K562 (cell line): ENCODE measurements around the gene PYGO2. TPM values are rescaled to one million over a fixed set of nuclear protein-coding genes. Genes with fewer than 3 reads are reported as not detected.

Experiments
- BRF1 ChIP-seq: IDR thresholded peaks from 3 replicates; pipeline ENCODE4 v1.6.1; 2011; ENCODE audit warnings: borderline replicate concordance, mild to moderate bottlenecking; ENCODE audit not compliant: insufficient read length; ENCODE audit errors: extremely low read depth
- CSDE1 ChIP-seq, 2 experiments: fragments of 450-650 bp; IDR thresholded peaks; 2 replicates each; pipeline ENCODE4 v1.6.1; 2016; ENCODE audit warnings: mild to moderate bottlenecking in 1 of 2
- ELF2 ChIP-seq: fragments of 250-450 bp; sonication (Bioruptor Pico); IDR thresholded peaks from 2 replicates; pipeline ENCODE4 v1.5.0; 2021; ENCODE audit warnings: mild to moderate bottlenecking
- FUS ChIP-seq: fragments of 200-400 bp; formaldehyde crosslinking; optimal IDR thresholded peaks from 2 replicates; pipeline ENCODE3; 2017; ENCODE audit warnings: low read depth, low read length
- HBP1 ChIP-seq: fragments of 450-650 bp; formaldehyde crosslinking; IDR thresholded peaks from 2 replicates; pipeline ENCODE4 v1.4.0; 2022; ENCODE audit warnings: missing genetic modification characterization
- HES1 ChIP-seq: fragments of 450-650 bp; IDR thresholded peaks from 2 replicates; pipeline ENCODE4 v1.6.1; 2016; ENCODE audit warnings: low read depth, mild to moderate bottlenecking, moderate library complexity
- JUND ChIP-seq, 2 experiments: IDR thresholded peaks; 2 replicates in 1 of 2; 3 replicates in 1 of 2; pipeline ENCODE4 v1.6.1; 2011; ENCODE audit warnings: borderline replicate concordance in 2 of 2, low read depth in 2 of 2, low read length in 2 of 2, improper control_type of control experiment in 1 of 2, missing biosample characterization in 1 of 2, missing genetic modification characterization in 1 of 2, missing genetic modification reagents in 1 of 2
- KDM4B ChIP-seq, 2 experiments: fragments of 450-650 bp in 1 of 2; sonication (generic) in 1 of 2; IDR thresholded peaks; 2 replicates each; pipeline ENCODE4 v1.6.1; 2016 to 2017; ENCODE audit warnings: borderline replicate concordance in 2 of 2, antibody characterized with exemption in 1 of 2, low read depth in 1 of 2, mild to moderate bottlenecking in 1 of 2
- MEIS2 ChIP-seq: fragments of 450-650 bp; IDR thresholded peaks from 2 replicates; pipeline ENCODE4 v1.6.1; 2014; ENCODE audit warnings: mild to moderate bottlenecking; ENCODE audit not compliant: partially characterized antibody
- RBM17 ChIP-seq: fragments of 200-400 bp; formaldehyde crosslinking; IDR thresholded peaks from 2 replicates; pipeline ENCODE4 v1.6.1; 2017; ENCODE audit warnings: low read depth, mild to moderate bottlenecking, low read length, borderline replicate concordance
- RHOXF2B ChIP-seq: fragments of 250-450 bp; sonication (Bioruptor Pico); conservative IDR thresholded peaks from 2 replicates; pipeline ENCODE4 v1.5.1; 2021
- TEAD1 ChIP-seq, 2 experiments: fragments of 450-650 bp in 1 of 2; sonication (generic) in 1 of 2; formaldehyde crosslinking; IDR thresholded peaks; 2 replicates each; pipeline versions ENCODE4 v1.4.0 to v1.8.0; 2020 to 2022; ENCODE audit warnings: mild to moderate bottlenecking in 2 of 2, missing genetic modification reagents in 1 of 2
- TGIF2 ChIP-seq: sonication (generic); formaldehyde crosslinking; IDR thresholded peaks from 2 replicates; pipeline ENCODE4 v1.8.1; 2022; ENCODE audit warnings: mild to moderate bottlenecking, missing genetic modification reagents, moderate library complexity
- ZBED1 ChIP-seq: IDR thresholded peaks from 2 replicates; pipeline ENCODE4 v1.6.1; 2014
- ZBTB17 ChIP-seq: fragments of 450-650 bp; formaldehyde crosslinking; IDR thresholded peaks from 2 replicates; pipeline ENCODE4 v1.4.0; 2020; ENCODE audit warnings: mild to moderate bottlenecking
- ZFPM2 ChIP-seq: fragments of 250-450 bp; sonication (Bioruptor Pico); IDR thresholded peaks from 2 replicates; pipeline ENCODE4 v1.5.1; 2022; ENCODE audit warnings: mild to moderate bottlenecking
- ZNF282 ChIP-seq: sonication (generic); formaldehyde crosslinking; IDR thresholded peaks from 2 replicates; pipeline ENCODE4 v1.8.1; 2023; ENCODE audit warnings: missing genetic modification reagents
- ZNF354B ChIP-seq: fragments of 250-450 bp; sonication (Bioruptor Pico); IDR thresholded peaks from 2 replicates; pipeline ENCODE4 v1.4.0; 2020
- ZNF436 ChIP-seq: fragments of 250-450, 450-650 bp; sonication (Bioruptor Pico); formaldehyde crosslinking; IDR thresholded peaks from 2 replicates; pipeline ENCODE4 v1.7.0; 2020; ENCODE audit warnings: mild to moderate bottlenecking
- ZNF609 ChIP-seq: sonication (generic); formaldehyde crosslinking; IDR thresholded peaks from 2 replicates; pipeline ENCODE4 v1.8.1; 2023; ENCODE audit warnings: missing genetic modification reagents, mild to moderate bottlenecking, borderline replicate concordance
- polyA plus RNA-seq, 8 experiments: library from polyadenylated mRNA; depleted of rRNA in 4 of 8; stranded (reverse) in 5 of 8; unstranded in 3 of 8; fragments of >200 nt; fragmentation: Nextera tagmentation in 2 of 8; fragmentation: Illumina TruSeq in 1 of 8; extraction: Ambion mirVana in 2 of 8; extraction: Trizol in 1 of 8; gene quantifications; 2 replicates each; pipeline versions ENCODE4 v1.2.1 to v1.2.3, GENCODE V29; 2011 to 2014; ENCODE audit warnings: inconsistent platforms in 1 of 8, missing spikeins in 1 of 8
- total RNA-seq, 7 experiments: library from RNA; depleted of rRNA in 6 of 7; stranded (reverse); fragments of >200 nt in 6 of 7; fragmentation: Illumina TruSeq in 2 of 7; extraction: Trizol in 2 of 7; gene quantifications; 2 replicates each; pipeline versions ENCODE4 v1.2.1 to v1.2.3, GENCODE V29; 2011 to 2021; ENCODE audit warnings: low replicate concordance in 1 of 7

PYGO2 gene
- total and polyA plus RNA-seq, 9 of the 15 experiments (the other 6 are each of a cell fraction or from before 2014, with no cell fraction given) = 8.3 to 36.2 (median 18.2) TPM

GRCh38 chr1:154974808-154975408 lies 13.3 kb upstream of the PYGO2 start (continued):
- no peak for TF ChIP-seq JUND (IDR thresholded peaks at IDR 0.05; ENCODE audit: borderline replicate concordance, low read depth, low read length)
- no peak for TF ChIP-seq JUND (tag; IDR thresholded peaks at IDR 0.05; ENCODE audit: borderline replicate concordance, low read depth, low read length)
- TF ChIP-seq HBP1 = 0 out of 2 replicates have a peak, but pooled peaks have one; percentile 5
- no peak for TF ChIP-seq ZNF354B (CRISPR knock-in tag)
- TF ChIP-seq MEIS2 = peak; percentile 97
- TF ChIP-seq ZFPM2 (CRISPR knock-in tag) = no peak
- TF ChIP-seq RHOXF2B (CRISPR knock-in tag) = no peak
- TF ChIP-seq ELF2 (CRISPR knock-in tag) = 0 out of 2 replicates have a peak, but pooled peaks have one; percentile 66
- no peak for TF ChIP-seq HES1
- 0 out of 2 replicates have a peak, but pooled peaks have one; percentile 46 for TF ChIP-seq TGIF2 (CRISPR knock-in tag)
- TF ChIP-seq ZNF609 = no peak
- no peak for TF ChIP-seq ZNF282 (CRISPR knock-in tag)
- no peak for TF ChIP-seq ZBTB17 (CRISPR knock-in tag)
- no peak for TF ChIP-seq RBM17
- TF ChIP-seq BRF1 = no peak
- no peak for TF ChIP-seq CSDE1 (IDR thresholded peaks at IDR 0.05)
- no peak for TF ChIP-seq KDM4B (IDR thresholded peaks at IDR 0.05; ENCODE audit: borderline replicate concordance in 2 of 2, low read depth in 1 of 2)
- no peak for TF ChIP-seq ZNF436 (CRISPR knock-in tag)
- TF ChIP-seq ZBED1 = no peak
- no peak for TF ChIP-seq FUS
- TF ChIP-seq TEAD1 (CRISPR knock-in tag; IDR thresholded peaks at IDR 0.05) = 0 out of 4 replicates have a peak, but pooled peaks of 1 of the 2 experiments have one; percentile 15
